HepG2 (cell line): Measurements from ENCODE around the gene TMOD2.

Experiments
- GABPA ChIP-seq, 2 experiments: IDR thresholded peaks; 2 replicates each; pipeline ENCODE4 v1.6.1; 2011 to 2016; ENCODE audit warnings: low read depth in 2 of 2, low read length in 1 of 2, missing biosample characterization in 1 of 2, missing genetic modification characterization in 1 of 2
- MYNN ChIP-seq: sonication (generic); formaldehyde crosslinking; IDR thresholded peaks from 2 replicates; pipeline ENCODE4 v1.4.0; 2020; ENCODE audit warnings: mild to moderate bottlenecking, low read depth, missing genetic modification reagents
- SP1 ChIP-seq, 2 experiments: fragments of 450-650 bp in 1 of 2; sonication (generic) in 1 of 2; formaldehyde crosslinking in 1 of 2; IDR thresholded peaks; 2 replicates each; pipeline versions ENCODE4 v1.4.0 to v1.6.1; 2016 to 2020; ENCODE audit warnings: missing genetic modification reagents in 1 of 2
- TCF7L2 ChIP-seq: IDR thresholded peaks from 2 replicates; pipeline ENCODE4 v1.6.1; 2011; ENCODE audit warnings: mild to moderate bottlenecking, low read depth, low read length, moderate library complexity
- ZFY ChIP-seq: sonication (generic); formaldehyde crosslinking; IDR thresholded peaks from 2 replicates; pipeline ENCODE4 v1.4.0; 2020; ENCODE audit warnings: missing genetic modification reagents
- ZNF670 ChIP-seq: sonication (generic); formaldehyde crosslinking; IDR thresholded peaks from 2 replicates; pipeline ENCODE4 v1.8.0; 2022; ENCODE audit warnings: mild to moderate bottlenecking, missing genetic modification reagents, borderline replicate concordance
- TF ChIP-seq, protein P1 (sequence below): sonication (generic); formaldehyde crosslinking; IDR thresholded peaks from 2 replicates; pipeline ENCODE4 v1.5.0; 2020; ENCODE audit warnings: mild to moderate bottlenecking, missing genetic modification reagents, moderate library complexity
- TF ChIP-seq, protein P2 (sequence below): sonication (generic); formaldehyde crosslinking; IDR thresholded peaks from 2 replicates; pipeline ENCODE4 v1.5.1; 2020; ENCODE audit warnings: mild to moderate bottlenecking, missing genetic modification reagents

DNA sequence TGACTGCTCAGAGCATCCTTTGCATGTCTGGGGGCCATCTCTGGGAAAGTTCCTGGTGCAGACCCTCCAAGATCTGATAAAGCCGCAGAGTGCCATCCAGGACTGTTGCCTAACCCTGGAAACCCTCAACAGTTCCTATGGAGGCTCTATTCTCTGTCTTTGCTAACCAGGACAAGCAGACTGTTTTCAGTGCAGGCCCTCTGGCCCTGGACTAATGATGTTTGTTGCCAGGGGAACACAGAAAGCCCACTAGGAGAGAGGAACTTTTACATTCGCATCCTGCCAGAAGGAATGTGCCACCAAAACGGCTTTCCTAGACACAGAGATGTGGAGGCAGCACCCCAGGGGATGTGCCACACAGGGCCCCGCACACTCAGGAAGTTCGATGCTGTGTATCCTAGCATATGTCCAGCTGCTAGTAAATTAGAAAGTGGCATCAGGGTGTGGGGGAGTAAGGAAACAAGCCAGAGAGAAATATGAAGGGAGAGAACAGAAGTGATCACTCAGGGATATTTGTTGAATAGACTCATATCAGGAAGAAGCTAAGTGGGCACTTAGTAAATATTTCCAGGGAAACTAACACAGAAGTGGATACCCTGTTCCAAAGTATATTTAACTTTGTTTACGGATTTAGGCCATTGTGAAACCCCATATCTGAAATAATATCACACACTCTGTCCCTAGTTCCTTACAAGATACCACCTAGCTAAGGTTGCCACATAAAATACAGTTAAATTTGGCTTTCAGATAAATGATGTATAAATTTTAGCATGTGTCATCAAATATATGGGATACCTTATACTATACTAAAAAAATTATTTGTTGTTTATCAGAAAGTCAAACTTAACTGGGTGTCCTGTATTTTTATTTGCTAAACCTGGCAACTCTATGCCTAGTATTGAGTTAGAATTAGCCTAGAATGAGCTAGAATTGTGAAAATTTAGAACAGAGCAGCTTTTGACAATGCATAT is 48.2 kb downstream of the TMOD2 start:
- no peak for TF ChIP-seq GABPA (IDR thresholded peaks at IDR 0.05; ENCODE audit: low read depth, low read length)
- no peak for TF ChIP-seq GABPA (CRISPR knock-in tag; IDR thresholded peaks at IDR 0.05; ENCODE audit: low read depth)
- TF ChIP-seq, protein P1, sequence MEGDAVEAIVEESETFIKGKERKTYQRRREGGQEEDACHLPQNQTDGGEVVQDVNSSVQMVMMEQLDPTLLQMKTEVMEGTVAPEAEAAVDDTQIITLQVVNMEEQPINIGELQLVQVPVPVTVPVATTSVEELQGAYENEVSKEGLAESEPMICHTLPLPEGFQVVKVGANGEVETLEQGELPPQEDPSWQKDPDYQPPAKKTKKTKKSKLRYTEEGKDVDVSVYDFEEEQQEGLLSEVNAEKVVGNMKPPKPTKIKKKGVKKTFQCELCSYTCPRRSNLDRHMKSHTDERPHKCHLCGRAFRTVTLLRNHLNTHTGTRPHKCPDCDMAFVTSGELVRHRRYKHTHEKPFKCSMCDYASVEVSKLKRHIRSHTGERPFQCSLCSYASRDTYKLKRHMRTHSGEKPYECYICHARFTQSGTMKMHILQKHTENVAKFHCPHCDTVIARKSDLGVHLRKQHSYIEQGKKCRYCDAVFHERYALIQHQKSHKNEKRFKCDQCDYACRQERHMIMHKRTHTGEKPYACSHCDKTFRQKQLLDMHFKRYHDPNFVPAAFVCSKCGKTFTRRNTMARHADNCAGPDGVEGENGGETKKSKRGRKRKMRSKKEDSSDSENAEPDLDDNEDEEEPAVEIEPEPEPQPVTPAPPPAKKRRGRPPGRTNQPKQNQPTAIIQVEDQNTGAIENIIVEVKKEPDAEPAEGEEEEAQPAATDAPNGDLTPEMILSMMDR (CRISPR knock-in tag) = no peak
- TF ChIP-seq, protein P2, sequence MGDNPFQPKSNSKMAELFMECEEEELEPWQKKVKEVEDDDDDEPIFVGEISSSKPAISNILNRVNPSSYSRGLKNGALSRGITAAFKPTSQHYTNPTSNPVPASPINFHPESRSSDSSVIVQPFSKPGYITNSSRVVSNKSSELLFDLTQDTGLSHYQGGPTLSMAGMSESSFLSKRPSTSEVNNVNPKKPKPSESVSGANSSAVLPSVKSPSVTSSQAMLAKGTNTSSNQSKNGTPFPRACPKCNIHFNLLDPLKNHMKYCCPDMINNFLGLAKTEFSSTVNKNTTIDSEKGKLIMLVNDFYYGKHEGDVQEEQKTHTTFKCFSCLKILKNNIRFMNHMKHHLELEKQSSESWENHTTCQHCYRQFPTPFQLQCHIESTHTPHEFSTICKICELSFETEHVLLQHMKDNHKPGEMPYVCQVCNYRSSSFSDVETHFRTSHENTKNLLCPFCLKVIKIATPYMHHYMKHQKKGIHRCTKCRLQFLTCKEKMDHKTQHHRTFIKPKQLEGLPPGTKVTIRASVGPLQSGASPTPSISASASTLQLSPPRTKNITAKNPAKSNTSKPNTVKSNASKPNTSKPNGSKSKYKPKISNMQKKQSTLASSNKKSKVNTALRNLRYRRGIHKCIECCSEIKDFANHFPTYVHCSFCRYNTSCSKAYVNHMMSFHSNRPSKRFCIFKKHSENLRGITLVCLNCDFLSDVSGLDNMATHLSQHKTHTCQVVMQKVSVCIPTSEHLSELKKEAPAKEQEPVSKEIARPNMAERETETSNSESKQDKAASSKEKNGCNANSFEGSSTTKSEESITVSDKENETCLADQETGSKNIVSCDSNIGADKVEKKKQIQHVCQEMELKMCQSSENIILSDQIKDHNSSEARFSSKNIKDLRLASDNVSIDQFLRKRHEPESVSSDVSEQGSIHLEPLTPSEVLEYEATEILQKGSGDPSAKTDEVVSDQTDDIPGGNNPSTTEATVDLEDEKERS (CRISPR knock-in tag) = no peak
- TF ChIP-seq TCF7L2 = no peak
- no peak for TF ChIP-seq ZNF670 (CRISPR knock-in tag)
- no peak for TF ChIP-seq SP1 (IDR thresholded peaks at IDR 0.05)
- no peak for TF ChIP-seq SP1 (CRISPR knock-in tag; IDR thresholded peaks at IDR 0.05)
- no peak for TF ChIP-seq MYNN (CRISPR knock-in tag)
- no peak for TF ChIP-seq ZFY (CRISPR knock-in tag)
